IMR-90 (cell line): ENCODE data around the gene PLXND1. TPM values are rescaled to one million over a fixed set of nuclear protein-coding genes. Genes with fewer than 3 reads are reported as not detected.
A peak's percentile ranks its signal among the peaks of the same experiment; 100 is the strongest.

ENCODE experiments used
- ATAC-seq: fragments of 200-7000 bp; cut with Tn5 transposase; 2 replicates; pipeline ENCODE4 v1.9.1; 2020; ENCODE audit warnings: low read depth, mild to moderate bottlenecking, moderate library complexity
- BruUV-seq: library from RNA; stranded (reverse); fragments of 400-500 nt; replicated peaks from 2 replicates; lab custom pipeline; 2021; lab: Mats Ljungman, UMichigan
- CTCF ChIA-PET: fragments of 300-600 bp; formaldehyde crosslinking; extraction: SDS; loops from one replicate; lab custom pipeline; 2021; ENCODE audit warnings: antibody characterized with exemption; lab: Yijun Ruan, JAX
- POLR2A ChIA-PET: fragments of 300-600 bp; sonication (Branson Sonifier 250); formaldehyde crosslinking; loops from one replicate; lab custom pipeline; 2022; ENCODE audit warnings: antibody characterized with exemption; ENCODE audit not compliant: unreplicated experiment; lab: Charles Lee
- DNase-seq: peaks from one replicate; pipeline ENCODE4 v3.0.0; 2013
- H2AFZ ChIP-seq: replicated peaks from 2 replicates; pipeline ENCODE3; 2013; ENCODE audit warnings: low read length, mild to moderate bottlenecking; ENCODE audit not compliant: poor library complexity
- H2AK5ac ChIP-seq: 2 replicates; pipeline ENCODE4 v1.6.1; 2013; ENCODE audit warnings: low read depth, low read length, inconsistent platforms
- H2AK9ac ChIP-seq: replicated peaks from 2 replicates; pipeline ENCODE3; 2013; ENCODE audit warnings: mild to moderate bottlenecking, low read depth, low read length, moderate library complexity; ENCODE audit not compliant: poor library complexity
- H2BK120ac ChIP-seq: 2 replicates; pipeline ENCODE4 v1.6.1; 2013; ENCODE audit warnings: low read depth, low read length, inconsistent platforms
- H2BK15ac ChIP-seq: 3 replicates; pipeline ENCODE4 v1.6.1; 2013; ENCODE audit warnings: low read depth, low read length, inconsistent platforms
- H2BK20ac ChIP-seq: 2 replicates; pipeline ENCODE4 v1.6.1; 2013; ENCODE audit warnings: low read depth, mild to moderate bottlenecking, inconsistent platforms, low read length, moderate library complexity
- H2BK5ac ChIP-seq: 2 replicates; pipeline ENCODE4 v1.6.1; 2013; ENCODE audit warnings: mild to moderate bottlenecking, low read depth, low read length, inconsistent platforms; ENCODE audit not compliant: poor library complexity, severe bottlenecking
- H3K14ac ChIP-seq: replicated peaks from 2 replicates; pipeline ENCODE4 v1.6.1; 2013; ENCODE audit warnings: low read depth, low read length, inconsistent platforms
- H3K18ac ChIP-seq: 2 replicates; pipeline ENCODE4 v1.6.1; 2013; ENCODE audit warnings: low read depth, low read length, control low read depth
- H3K23ac ChIP-seq: 2 replicates; pipeline ENCODE4 v1.6.1; 2013; ENCODE audit warnings: low read depth, low read length, inconsistent platforms
- H3K27ac ChIP-seq: 2 replicates; pipeline ENCODE4 v1.5.1; 2013; ENCODE audit warnings: mild to moderate bottlenecking, control low read depth, low read length; ENCODE audit not compliant: insufficient read depth
- H3K27me3 ChIP-seq: 2 replicates; pipeline ENCODE4 v1.6.1; 2013; ENCODE audit warnings: low read length; ENCODE audit not compliant: control insufficient read depth, insufficient read depth
- H3K36me3 ChIP-seq: 2 replicates; pipeline ENCODE4 v1.6.1; 2013; ENCODE audit warnings: low read length, mixed read lengths; ENCODE audit not compliant: control insufficient read depth, insufficient read depth
- H3K4ac ChIP-seq: 2 replicates; pipeline ENCODE4 v1.6.1; 2013; ENCODE audit warnings: low read depth, low read length, inconsistent platforms
- H3K4me1 ChIP-seq: 2 replicates; pipeline ENCODE4 v1.6.1; 2013; ENCODE audit warnings: low read length, mixed read lengths; ENCODE audit not compliant: control insufficient read depth, insufficient read depth
- H3K4me2 ChIP-seq: 2 replicates; pipeline ENCODE4 v1.6.1; 2013; ENCODE audit warnings: low read depth, mild to moderate bottlenecking, control low read depth, low read length, moderate library complexity
- H3K4me3 ChIP-seq: 2 replicates; pipeline ENCODE4 v1.5.1; 2013; ENCODE audit warnings: low read depth, mild to moderate bottlenecking, control low read depth, low read length, moderate library complexity; ENCODE audit not compliant: insufficient read depth
- H3K56ac ChIP-seq: 2 replicates; pipeline ENCODE4 v1.6.1; 2013; ENCODE audit warnings: low read length, inconsistent platforms; ENCODE audit not compliant: insufficient read depth; ENCODE audit errors: extremely low read depth
- H3K79me1 ChIP-seq, 2 experiments: 2 replicates each; pipeline ENCODE4 v1.6.1; 2013; ENCODE audit warnings: low read length in 2 of 2, inconsistent platforms in 1 of 2, low read depth in 1 of 2
- H3K9ac ChIP-seq: 2 replicates; pipeline ENCODE4 v1.6.1; 2013; ENCODE audit warnings: low read depth, low read length, control low read depth
- H3K9me1 ChIP-seq: 2 replicates; pipeline ENCODE4 v1.6.1; 2013; ENCODE audit warnings: low read length, inconsistent platforms; ENCODE audit not compliant: insufficient read depth
- H3K9me3 ChIP-seq: 2 replicates; pipeline ENCODE4 v1.6.1; 2013; ENCODE audit warnings: low read length; ENCODE audit not compliant: control insufficient read depth, insufficient read depth
- H4K20me1 ChIP-seq: 2 replicates; pipeline ENCODE4 v1.6.1; 2013; ENCODE audit warnings: low read length, inconsistent platforms; ENCODE audit not compliant: insufficient read depth
- H4K5ac ChIP-seq: 2 replicates; pipeline ENCODE4 v1.6.1; 2013; ENCODE audit warnings: mild to moderate bottlenecking, low read depth, low read length, control low read depth
- H4K8ac ChIP-seq, 2 experiments: 2 replicates each; pipeline ENCODE4 v1.6.1; 2013; ENCODE audit warnings: low read depth in 2 of 2, low read length in 2 of 2, control low read depth in 1 of 2, inconsistent platforms in 1 of 2
- H4K91ac ChIP-seq: 2 replicates; pipeline ENCODE4 v1.6.1; 2013; ENCODE audit warnings: low read depth, low read length, inconsistent platforms; ENCODE audit not compliant: insufficient read depth
- BHLHE40 ChIP-seq: fragments of 150-350 bp; IDR thresholded peaks from 2 replicates; pipeline ENCODE4 v1.6.1; 2016; ENCODE audit warnings: mild to moderate bottlenecking, low read depth, low read length
- FOS ChIP-seq: fragments of 150-350 bp; IDR thresholded peaks from 2 replicates; pipeline ENCODE4 v1.6.1; 2016; ENCODE audit warnings: low read depth, low read length
- MAZ ChIP-seq: IDR thresholded peaks from 2 replicates; pipeline ENCODE4 v1.6.1; 2012; ENCODE audit warnings: low read depth, mild to moderate bottlenecking, low read length, improper control_type of control experiment, moderate library complexity, borderline replicate concordance
- RCOR1 ChIP-seq: IDR thresholded peaks from 2 replicates; pipeline ENCODE4 v1.6.1; 2012; ENCODE audit warnings: mild to moderate bottlenecking, low read length, improper control_type of control experiment; ENCODE audit not compliant: insufficient replicate concordance
- WGBS, 2 experiments: methylation state at CpG; one replicate each; pipeline versions ENCODE4 v1.1.5 to v1.1.7; 2013; ENCODE audit warnings: missing lambda C conversion rate in 2 of 2; ENCODE audit not compliant: insufficient read length in 1 of 2; ENCODE audit errors: extremely low coverage in 2 of 2; 5-methylcytosine and 5-hydroxymethylcytosine counted together
- dilution Hi-C: fragments of 300-500 bp; cut with HindIII; formaldehyde crosslinking; loops from one replicate; pipeline ENCODE4 v1.14.3; 2018; ENCODE audit warnings: low sequenced_read_pairs; ENCODE audit not compliant: unreplicated experiment
- in situ Hi-C: fragments of 300-500 bp; cut with MboI; formaldehyde crosslinking; loops from 3 replicates; pipeline ENCODE4 v1.14.3; 2019; ENCODE audit warnings: low sequenced_read_pairs, inconsistent platforms, mixed read lengths
- intact Hi-C: fragments of 100-400 bp; cut with micrococcal nuclease; formaldehyde crosslinking; loops from 2 replicates; pipeline ENCODE4 v1.10.0; 2022
- polyA plus RNA-seq, 3 experiments: library from polyadenylated mRNA; depleted of rRNA; stranded (reverse); fragments of >200 nt; gene quantifications; 2 replicates each; pipeline ENCODE4 v1.2.3, GENCODE V29; 2012; ENCODE audit warnings: low replicate concordance in 1 of 3
- total RNA-seq: library from RNA; depleted of rRNA; stranded (reverse); fragments of >200 nt; gene quantifications from 2 replicates; pipeline ENCODE4 v1.2.3, GENCODE V29; 2012

Gene PLXND1
- total and polyA plus RNA-seq, 2 of the 4 experiments (the other 2 are of a cell fraction): 19.2 to 67.1 TPM

DNA sequence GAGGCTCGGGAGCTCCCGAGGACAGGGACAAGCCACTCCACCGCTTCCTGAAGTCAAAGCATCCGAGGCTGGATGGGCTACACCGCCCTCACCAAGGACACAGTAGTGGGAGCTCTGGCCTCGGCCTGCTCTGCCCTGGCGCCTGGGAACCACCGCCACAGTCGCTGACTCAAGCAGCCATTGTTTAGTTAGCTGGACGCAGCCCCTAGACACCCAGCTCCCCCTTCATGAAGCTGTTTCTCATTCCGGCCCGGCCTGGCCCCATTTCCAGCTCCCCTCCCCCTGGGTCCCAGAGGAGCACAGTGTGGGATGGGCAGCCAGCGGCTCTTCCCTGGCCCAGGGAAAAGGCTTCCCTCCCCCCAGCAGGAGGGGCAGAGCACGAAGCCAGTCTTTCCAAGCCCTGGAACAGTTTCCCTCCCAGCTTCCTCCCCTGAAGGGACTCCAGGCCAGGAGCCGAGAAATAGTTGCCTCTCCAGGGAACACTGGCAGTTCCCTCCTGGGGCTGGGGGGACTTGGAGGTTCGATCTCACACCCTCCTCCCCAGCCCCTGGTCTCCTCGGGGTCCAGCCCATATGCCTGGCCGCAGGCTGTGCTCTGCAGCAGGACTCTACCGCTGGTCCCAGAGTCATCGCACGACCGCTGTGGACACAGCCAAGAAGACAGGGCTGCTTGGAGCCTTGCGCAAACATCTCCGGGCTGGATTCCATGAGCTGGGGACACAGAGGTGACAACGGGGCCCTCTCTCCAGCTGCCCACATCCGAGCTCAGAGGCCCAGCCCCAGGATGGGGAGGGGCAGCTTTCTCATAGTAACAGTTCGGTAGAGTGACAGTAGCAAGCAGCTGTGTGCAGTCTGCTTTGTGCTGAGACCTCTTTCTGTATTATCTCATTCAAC lies 10.0 kb downstream of the PLXND1 start (continued):
- peak; percentile 88 for TF ChIP-seq MAZ
- TF ChIP-seq FOS: peak; percentile 69; the same call in 1 of the 2 replicates

DNA sequence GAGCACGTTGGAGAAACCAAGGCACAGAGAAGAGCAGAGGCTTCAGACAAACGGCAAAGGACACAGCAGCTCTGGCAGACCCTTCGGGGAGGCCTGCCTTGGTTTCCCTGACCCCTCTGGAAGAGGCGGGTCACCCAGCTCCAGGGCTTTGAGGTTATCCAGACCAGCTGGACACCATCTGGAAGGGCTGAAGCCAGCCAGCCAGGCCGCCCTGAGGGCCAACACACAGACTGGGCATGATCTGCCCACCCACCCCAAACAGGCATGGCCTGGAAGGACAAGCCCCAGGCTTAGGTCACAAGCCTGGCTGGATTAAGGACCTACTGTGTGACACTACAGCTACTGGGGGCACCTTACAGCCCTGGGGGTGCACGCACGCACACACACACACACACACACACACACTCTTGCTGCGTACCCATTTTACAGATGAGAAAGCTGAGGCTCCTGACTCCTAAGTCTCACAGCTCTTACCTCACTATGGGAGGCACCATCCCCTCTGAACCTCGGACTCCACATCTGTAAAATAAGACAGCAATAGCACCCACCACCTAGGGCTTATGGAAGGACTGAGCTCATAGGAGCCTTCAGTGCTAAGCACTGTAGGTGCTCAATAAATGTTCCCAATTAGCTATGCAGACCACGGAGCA lies 10.8 kb downstream of the PLXND1 start:
- no TSS peak for BruUV-seq
- 60% methylated on average over 1 of the region's 10 CpGs; no CpG with 5 or more reads in 1 of the 2 experiments for WGBS, 2 experiments
- DNase-seq (no peak), ATAC-seq (no peak)
- intact Hi-C loops: loop anchor here (2.0 to 5.0 kb wide), 2 partner anchors 35 to 153 kb away; partner anchors contain the start of gene IFT122
- Histone ChIP-seq H3K36me3 (no peaks in the 10 kb centered on the region), H2AK5ac (peak overlapping the region; percentile 98), H3K9me3 (no peaks in the 10 kb centered on the region), H2AFZ (peak overlapping the region; percentile 82), H3K23ac (peak overlapping the region; percentile 86), H3K18ac (peak overlapping the region; percentile 61), H4K20me1 (peaks cover 5% of the 10 kb centered on the region; the same call in 1 of the 2 replicates), H3K56ac (peak overlapping the region; percentile 86; the same call in 1 of the 2 replicates), H4K91ac (peak overlapping the region; percentile 95), H3K9me1 (peaks cover 29% of the 10 kb centered on the region), H3K4me3 (no peak overlapping the region), H3K4me1 (peaks cover 55% of the 10 kb centered on the region), H2BK5ac (peak overlapping the region; percentile 90), H4K5ac (peak overlapping the region; percentile 58), H3K4me2 (peak overlapping the region; percentile 33), H3K27ac (peak overlapping the region; percentile 87), H3K9ac (peak overlapping the region; percentile 36), H2BK20ac (peak overlapping the region; percentile 89), H2BK15ac (peak overlapping the region; percentile 97; the same call in 2 of the 3 replicates), H4K8ac (peak overlapping the region; percentile 65 to 99), H2AK9ac (peak overlapping the region; percentile 97), H3K79me1 (peaks cover 25 to 92% of the 10 kb centered on the region in 2 experiments; a peak in 3 of 4 replicates), H2BK120ac (peak overlapping the region; percentile 93), H3K27me3 (no peaks in the 10 kb centered on the region), H3K4ac (peak overlapping the region; percentile 98), H3K14ac (peak overlapping the region; percentile 95)
- dilution Hi-C loops: no loop called here
- in situ Hi-C loops: no loop called here
- TF ChIP-seq RCOR1: peak; percentile 63
- no peak for TF ChIP-seq BHLHE40
- ChIA-PET CTCF (interaction anchor here (0.9 to 4.2 kb wide), 3 partner anchors 10 to 105 kb away, joined by 3 to 25 read pairs (median 3); partner anchors contain the start of gene PLXND1), POLR2A (interaction anchor here (0.6 kb wide), 3 partner anchors 10 to 158 kb away, joined by 3 to 4 read pairs (median 3); no protein-coding TSS in a partner anchor)
